ENCODE measurements around the gene ATP1A2.

Gene ATP1A2
- total RNA-seq, result 0 to 0.07 reads per million in 2 donors

DNA sequence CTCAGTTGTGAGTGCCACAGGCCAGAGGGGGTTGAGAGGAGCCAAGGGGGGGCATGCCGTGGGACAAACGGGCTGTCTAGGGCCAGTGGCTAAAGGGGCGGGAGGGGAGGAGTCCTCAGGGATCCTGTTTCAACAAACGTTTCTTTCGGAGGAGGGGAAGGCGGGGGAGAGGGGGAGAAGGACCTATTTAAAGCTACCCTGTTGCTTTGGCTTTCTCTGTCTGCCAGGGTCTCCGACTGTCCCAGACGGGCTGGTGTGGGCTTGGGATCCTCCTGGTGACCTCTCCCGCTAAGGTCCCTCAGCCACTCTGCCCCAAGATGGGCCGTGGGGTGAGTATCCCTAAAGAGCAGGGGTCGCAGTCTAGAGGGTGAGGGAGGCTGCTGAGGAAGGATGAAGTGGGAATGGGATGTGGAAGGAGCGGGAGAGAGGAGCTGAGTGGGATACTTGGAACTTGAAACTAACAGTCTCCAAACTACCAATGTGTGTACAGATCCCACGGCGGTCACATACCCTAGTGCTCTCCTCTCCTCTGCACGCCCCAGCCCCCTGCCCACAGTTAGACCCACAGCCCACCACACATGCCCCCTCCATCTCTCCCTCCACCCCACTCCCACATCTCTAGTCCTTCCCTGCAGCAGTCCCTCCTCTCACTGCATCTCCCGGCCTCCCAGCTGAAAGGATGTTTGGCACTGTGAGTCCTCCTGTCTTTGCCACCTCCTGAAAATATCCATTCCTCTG, at the start of gene ATP1A2:
TSS of gene ATP1A2 (plus strand) at position 215 of the 738 bp plus-strand sequence. CDS start at position 318, 103 bp downstream.
- DNase-seq, result no peak

DNA sequence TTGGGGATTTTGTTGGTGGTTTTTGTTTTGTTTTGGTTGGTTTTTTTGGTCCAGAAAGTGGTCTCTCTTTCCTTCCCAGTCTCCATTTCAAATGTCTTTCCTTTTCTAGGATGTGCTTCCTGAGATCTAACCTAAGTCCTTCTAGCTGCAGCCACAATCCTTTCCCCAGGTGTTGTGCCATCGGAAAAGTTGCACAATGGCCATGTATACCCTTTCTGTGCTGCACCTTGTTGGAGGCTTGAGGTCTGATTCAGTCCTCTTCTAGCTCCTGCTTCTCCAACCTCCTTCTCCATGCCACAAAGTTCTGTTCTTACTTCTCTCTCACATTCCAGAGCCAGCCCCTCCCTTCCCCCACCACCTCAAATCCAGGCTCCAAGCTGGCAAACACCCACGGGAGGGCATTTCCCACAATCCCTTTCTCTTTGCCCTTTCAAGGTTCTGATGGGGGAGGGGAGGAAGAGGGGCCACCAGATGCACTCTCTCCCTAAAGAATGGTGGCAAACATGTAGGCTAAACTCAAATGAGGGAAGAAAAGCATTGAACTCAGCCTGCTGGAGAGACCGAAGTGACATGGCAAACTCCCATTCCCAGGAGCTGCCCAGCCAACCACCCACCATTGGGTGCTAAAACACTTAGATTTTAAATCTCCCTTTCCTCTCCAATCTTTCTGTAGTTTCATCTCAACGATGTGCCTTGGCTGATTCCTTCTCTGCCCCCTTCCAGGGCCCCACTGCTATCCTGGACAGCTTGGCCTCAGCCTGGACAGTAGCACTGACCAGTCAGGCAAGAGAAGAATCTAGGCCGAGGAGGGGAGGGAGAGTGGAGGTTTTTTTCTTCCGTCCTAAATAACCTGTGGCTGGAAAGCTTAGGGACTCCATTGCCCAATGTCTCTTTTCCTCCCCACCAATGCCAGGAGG, 48.5 kb upstream of the ATP1A2 start:
- no peak for DNase-seq

DNA sequence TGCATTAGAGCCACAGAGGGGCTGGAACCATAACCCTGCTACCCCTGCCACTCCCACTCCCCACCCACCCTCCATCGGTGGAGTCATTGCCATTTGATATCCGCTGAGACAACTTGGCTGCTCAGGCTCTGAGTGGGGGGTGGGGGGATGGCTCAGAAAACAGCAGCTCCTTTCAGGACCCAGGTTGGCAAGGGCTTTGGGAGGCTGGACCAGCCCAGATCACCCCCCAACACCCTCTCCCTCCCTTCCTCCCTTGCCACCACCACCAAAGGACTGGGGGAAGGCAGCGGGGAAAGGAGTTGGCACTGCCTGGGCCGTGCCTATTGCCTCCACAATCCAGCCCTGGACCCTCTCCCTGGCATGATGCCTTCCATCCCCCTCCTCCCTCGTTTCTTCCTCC, 47.3 kb upstream of the ATP1A2 start:
- no peak for DNase-seq

DNA sequence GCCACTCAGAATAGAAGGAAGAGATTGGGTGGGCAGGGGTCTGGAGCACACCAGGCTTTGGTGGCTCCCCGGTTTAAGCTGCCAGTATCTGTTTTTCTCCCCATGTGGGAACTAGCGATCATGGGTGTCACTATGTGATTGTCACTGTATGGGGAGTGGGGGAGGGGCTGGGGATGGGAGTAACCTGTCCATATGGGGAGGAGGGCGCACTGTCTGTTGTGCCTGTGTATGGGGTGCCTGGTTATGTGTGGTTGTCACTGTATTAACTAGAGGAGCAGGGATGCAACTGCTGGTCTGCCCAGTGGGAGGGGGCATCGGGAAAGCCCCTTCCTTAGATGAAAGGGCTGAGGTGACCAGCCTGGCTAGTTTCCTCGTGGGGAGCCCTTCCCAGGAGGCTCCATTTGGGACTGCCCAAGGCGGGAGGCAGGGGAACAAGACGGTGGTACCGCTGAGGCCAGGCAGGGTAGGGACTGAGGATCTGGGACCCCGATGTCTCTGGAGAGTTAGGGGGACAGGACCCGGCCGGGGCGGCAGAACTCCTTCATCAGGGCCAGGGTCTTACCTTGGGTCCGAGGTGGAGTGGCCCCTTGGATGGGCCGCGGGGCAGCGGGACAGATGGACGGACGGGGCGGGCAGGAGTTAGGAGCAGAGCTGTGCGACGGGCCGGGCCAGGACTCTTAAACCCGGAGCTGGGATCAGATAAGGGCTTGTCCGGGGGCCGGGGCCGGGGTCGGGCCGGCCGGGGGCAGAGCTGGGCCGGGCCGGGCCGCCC, 45.9 kb upstream of the ATP1A2 start, which contains the start of gene KCNJ10:
TSS of gene KCNJ10 (minus strand) at position 701 of the 772 bp plus-strand sequence. CDS start 27,628 bp downstream, outside the sequence.
- DNase-seq, result no peak

- DNase-seq, result peak; percentile 54
These were observed 45.1 kb upstream of the ATP1A2 start for GRCh38 chr1:160070243-160071163.

DNA sequence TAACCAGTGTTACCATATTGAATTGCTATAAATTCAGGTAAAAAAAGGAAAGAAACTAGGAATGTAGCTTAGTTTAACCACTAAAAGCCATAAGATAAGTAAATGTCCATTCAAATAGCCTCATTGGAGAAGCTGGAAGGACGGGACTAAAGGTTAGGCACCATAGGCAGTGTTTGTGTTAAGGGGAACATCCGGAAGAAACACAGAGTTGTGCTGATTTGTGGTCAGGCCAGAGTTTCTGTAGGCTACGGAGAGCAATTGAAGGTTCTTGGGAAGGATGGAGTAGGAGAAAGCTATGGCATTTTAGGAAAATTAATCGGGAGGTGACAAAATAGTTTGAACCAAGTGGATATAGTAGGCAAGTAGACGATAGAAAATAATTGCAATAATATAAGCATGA, 44.3 kb upstream of the ATP1A2 start:
- no peak for DNase-seq

DNA sequence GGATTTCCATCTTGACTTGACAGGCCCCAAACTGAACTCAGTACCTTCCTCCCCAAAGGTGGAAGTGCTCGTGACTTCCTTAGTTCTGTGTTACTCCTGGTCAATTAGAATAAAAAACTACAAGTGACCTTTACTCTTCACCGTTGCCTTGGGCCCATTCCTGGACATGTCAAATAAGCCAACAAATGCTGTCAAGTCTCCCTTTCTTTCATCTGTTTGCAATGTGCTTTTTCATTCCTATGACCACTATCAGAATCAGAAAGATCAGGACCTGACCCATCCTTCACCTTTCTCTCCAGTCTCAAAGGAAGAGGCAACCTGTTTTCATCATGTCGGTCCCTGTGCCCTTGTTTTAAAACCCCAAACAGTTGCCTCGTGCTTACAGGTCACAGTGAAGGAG, 40.7 kb upstream of the ATP1A2 start:
- DNase-seq, result no peak

DNA sequence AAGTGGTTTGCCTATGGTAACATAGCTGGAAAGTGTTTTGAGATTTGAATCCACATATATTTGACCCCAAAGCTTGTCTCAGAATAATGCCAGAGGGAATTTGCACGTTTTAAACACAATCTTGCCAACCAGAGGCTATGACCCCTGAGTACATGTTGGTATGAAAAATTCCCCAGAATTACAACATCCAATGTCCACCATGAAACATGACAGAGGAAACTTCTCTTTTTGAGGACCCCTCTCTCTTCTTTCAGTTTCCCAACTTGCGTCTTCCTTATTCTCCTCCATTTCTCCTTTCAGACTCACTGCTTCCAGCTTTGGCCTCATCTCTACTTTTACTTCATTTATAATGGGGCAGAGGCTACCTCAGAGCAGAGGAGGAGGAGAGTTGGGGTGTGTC, 39.7 kb upstream of the ATP1A2 start:
- DNase-seq, result no peak

GRCh38 chr1:160076295-160076694, 39.3 kb upstream of the ATP1A2 start:
- DNase-seq, result no peak

GRCh38 chr1:160077486-160077885, 38.1 kb upstream of the ATP1A2 start:
- no peak for DNase-seq

DNA sequence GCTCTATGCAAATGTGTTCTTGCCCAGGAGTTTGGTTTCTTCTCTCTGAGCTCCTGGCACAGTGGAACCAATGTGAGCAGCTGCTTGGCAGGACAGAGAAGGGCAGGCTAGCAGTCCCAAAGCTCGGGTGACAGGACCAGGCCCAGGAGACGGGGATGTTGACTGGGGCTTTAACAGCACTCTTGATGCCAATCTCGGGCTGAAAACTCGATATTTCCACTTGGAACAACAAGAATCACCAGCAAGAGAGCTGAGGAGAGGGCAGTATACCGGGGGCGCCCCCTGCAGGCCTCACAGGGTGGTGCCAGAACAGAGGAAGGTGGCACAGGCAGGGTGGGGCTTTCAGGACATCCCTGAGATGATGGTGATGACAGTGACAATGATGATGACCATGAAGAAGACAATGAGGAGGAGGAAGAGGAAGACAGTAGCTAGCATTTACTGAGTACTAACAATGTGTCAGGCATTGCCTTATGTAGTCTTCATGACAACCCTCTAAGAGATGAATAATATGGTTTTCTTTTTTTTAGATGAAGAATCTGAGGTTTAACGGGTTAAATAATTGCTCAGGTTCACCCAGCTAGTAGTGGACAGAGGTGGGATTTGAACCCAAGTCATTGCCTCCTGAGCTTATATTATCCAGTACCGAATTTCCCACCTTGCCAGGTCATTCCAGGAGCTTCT, 36.9 kb upstream of the ATP1A2 start:
- DNase-seq, result peak; percentile 48

DNA sequence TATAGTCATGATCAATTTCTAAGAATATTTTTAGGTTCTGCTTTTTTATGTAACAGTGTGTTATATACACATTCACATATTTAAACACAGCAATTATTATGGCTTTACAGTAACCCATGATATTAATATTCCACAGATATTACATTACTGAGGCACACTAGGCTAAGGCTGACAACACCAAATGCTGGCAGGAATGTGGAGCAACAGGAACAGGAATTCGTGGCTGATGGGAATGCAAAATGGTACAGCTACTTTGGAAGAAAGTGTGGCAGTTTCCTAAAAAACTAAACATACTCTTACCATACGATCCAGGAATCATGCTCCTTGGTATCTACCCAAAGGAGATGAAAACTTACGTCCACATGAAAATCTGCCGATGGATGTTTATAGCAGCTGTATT, 36.1 kb upstream of the ATP1A2 start:
- no peak for DNase-seq

DNA sequence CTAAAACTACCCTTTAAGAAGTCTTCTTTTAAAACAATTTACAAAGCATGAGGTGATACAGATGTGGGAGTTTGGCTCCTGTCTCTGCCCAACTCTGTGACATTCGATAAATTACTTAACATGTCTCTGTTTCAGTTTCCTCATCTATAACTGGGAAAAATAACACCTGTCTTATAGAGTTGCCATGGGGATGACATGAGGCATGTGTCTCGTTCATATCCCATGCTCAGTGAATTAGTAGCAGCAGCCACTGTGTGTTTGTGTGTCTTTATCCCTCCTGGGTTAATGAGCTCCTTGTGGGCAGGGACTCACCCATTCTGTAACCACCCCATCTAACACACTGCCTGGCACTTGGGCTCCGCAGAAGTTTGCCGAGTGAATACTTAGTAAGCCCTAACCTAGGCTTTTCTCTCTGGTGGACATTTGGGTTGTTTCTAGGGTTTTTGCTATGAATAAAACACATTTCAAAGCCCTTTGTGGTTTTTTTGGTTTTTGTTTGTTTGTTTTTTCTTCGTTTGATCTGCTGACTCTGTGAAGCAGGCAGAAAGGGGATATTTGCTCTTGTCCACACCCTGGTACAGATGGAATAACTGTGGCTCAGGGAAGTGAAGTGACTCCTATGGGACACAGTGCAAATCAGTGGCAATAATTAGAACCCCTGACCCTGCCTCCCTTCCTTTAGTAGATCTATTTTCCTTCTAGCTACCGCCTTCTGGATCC, 35.0 kb upstream of the ATP1A2 start:
- no peak for DNase-seq

- no peak for DNase-seq
These were observed 34.2 kb upstream of the ATP1A2 start, which contains the start of gene KCNJ9 for GRCh38 chr1:160081261-160081936. KCNJ9 (plus strand) TSS chr1:160081538; CDS start chr1:160084031, 2,493 bp downstream.

- DNase-seq, result no peak
These were observed 33.1 kb upstream of the ATP1A2 start for GRCh38 chr1:160082487-160082886.

- no peak for DNase-seq
These were observed 32.6 kb upstream of the ATP1A2 start for GRCh38 chr1:160082926-160083325.

- DNase-seq, result peak; percentile 69
These were observed 31.4 kb upstream of the ATP1A2 start for GRCh38 chr1:160083968-160084770.

GRCh38 chr1:160084771-160085321, 30.7 kb upstream of the ATP1A2 start:
- no peak for DNase-seq

All from T-helper 9 cell (primary cell).